ENCODE data around the gene DST. TPM values are rescaled to one million over a fixed set of nuclear protein-coding genes. Genes with fewer than 3 reads are reported as not detected.

Gene DST
- total RNA-seq, 1 experiment from 2014 or later, result 91.9 TPM

- no peak overlapping the region for H3T11ph ChIP-seq (ENCODE audit: low read length)
- Mint-ChIP-seq H3K36me3 (ENCODE audit: insufficient read depth in 1 of 3, low read depth in 3 of 3) (peaks cover 13 to 52% (median 34%) of the 10 kb centered on the region in 3 experiments; a peak in 6 of 7 replicates), H3K4me1 (peaks cover 39 to 47% of the 10 kb centered on the region in 2 experiments), H3K9me3 (no peaks in the 10 kb centered on the region), H3K27me3 (ENCODE audit: low read depth) (no peaks in the 10 kb centered on the region), H3K4me3 (no peak overlapping the region), H3K27ac (no peak overlapping the region; a peak in 1 of 7 replicates)
- no peak overlapping the region for H2BK120ac ChIP-seq (ENCODE audit: low read depth, low read length, poor library complexity, severe bottlenecking)
- H2BK12ac ChIP-seq (ENCODE audit: insufficient read length, low read depth, low read length), result no peak overlapping the region
- no peak overlapping the region for H2BK20ac ChIP-seq (ENCODE audit: low read depth, low read length, poor library complexity, severe bottlenecking)
- H3K18ac ChIP-seq (ENCODE audit: insufficient read length, low read depth, low read length), result no peak overlapping the region
- H3K14ac ChIP-seq (ENCODE audit: insufficient read depth, low read length), result no peak overlapping the region
- H4K20me1 ChIP-seq (ENCODE audit: control insufficient read depth, insufficient read depth, insufficient read length), result no peaks in the 10 kb centered on the region
- no peak overlapping the region for H4K91ac ChIP-seq (ENCODE audit: insufficient read length, low read depth, low read length)
- H3K56ac ChIP-seq (ENCODE audit: insufficient read length, low read depth, low read length), result no peak overlapping the region
- H3K4ac ChIP-seq (ENCODE audit: low read depth, low read length), result no peak overlapping the region
- H3K9me3 ChIP-seq (ENCODE audit: control insufficient read depth, low read depth, low read length), result no peaks in the 10 kb centered on the region
- H2AFZ ChIP-seq (ENCODE audit: low read length), result no peak overlapping the region
- no peak for DNase-seq
- no peak overlapping the region for H2AK5ac ChIP-seq (ENCODE audit: insufficient read length, low read length)
- H2BK5ac ChIP-seq (ENCODE audit: insufficient read length, low read length), result no peak overlapping the region
- no peak overlapping the region for H3K23ac ChIP-seq (ENCODE audit: insufficient read length, low read depth, low read length)
- no peak overlapping the region for H3K27ac ChIP-seq (ENCODE audit: insufficient read length, low read depth, low read length)
- no peaks in the 10 kb centered on the region for H3K79me1 ChIP-seq (ENCODE audit: insufficient read depth, low read depth, low read length, poor library complexity, severe bottlenecking)
- TF ChIP-seq, protein P1, sequence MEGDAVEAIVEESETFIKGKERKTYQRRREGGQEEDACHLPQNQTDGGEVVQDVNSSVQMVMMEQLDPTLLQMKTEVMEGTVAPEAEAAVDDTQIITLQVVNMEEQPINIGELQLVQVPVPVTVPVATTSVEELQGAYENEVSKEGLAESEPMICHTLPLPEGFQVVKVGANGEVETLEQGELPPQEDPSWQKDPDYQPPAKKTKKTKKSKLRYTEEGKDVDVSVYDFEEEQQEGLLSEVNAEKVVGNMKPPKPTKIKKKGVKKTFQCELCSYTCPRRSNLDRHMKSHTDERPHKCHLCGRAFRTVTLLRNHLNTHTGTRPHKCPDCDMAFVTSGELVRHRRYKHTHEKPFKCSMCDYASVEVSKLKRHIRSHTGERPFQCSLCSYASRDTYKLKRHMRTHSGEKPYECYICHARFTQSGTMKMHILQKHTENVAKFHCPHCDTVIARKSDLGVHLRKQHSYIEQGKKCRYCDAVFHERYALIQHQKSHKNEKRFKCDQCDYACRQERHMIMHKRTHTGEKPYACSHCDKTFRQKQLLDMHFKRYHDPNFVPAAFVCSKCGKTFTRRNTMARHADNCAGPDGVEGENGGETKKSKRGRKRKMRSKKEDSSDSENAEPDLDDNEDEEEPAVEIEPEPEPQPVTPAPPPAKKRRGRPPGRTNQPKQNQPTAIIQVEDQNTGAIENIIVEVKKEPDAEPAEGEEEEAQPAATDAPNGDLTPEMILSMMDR (conservative IDR thresholded peaks at IDR 0.05), result no peak
- peaks cover 3% of the 10 kb centered on the region for H3K4me1 ChIP-seq (ENCODE audit: insufficient read depth, low read length)
- no peak overlapping the region for H3K9ac ChIP-seq (ENCODE audit: extremely low read depth, insufficient read length, low read length)
- H3K4me2 ChIP-seq (ENCODE audit: insufficient read depth, insufficient read length, low read length), result no peak overlapping the region
- H3K23me2 ChIP-seq (ENCODE audit: insufficient read length, low read depth, low read length, poor library complexity, severe bottlenecking), result no peaks in the 10 kb centered on the region
- H3K79me2 ChIP-seq (ENCODE audit: insufficient read depth, low read length), result no peaks in the 10 kb centered on the region
- no peak overlapping the region for H4K5ac ChIP-seq (ENCODE audit: insufficient read length, low read depth, low read length)
- H2BK15ac ChIP-seq (ENCODE audit: low read depth, low read length), result no peak overlapping the region
- H3K27me3 ChIP-seq (ENCODE audit: insufficient read depth, low read length), result no peaks in the 10 kb centered on the region
- no peak overlapping the region for H4K8ac ChIP-seq (replicated peaks; ENCODE audit: insufficient read length, low read depth, low read length)
Observed at GRCh38 chr6:56527934-56528333, 114.8 kb downstream of the DST start.
